Measurements from ENCODE around the gene MRO.

The MRO gene

DNA sequence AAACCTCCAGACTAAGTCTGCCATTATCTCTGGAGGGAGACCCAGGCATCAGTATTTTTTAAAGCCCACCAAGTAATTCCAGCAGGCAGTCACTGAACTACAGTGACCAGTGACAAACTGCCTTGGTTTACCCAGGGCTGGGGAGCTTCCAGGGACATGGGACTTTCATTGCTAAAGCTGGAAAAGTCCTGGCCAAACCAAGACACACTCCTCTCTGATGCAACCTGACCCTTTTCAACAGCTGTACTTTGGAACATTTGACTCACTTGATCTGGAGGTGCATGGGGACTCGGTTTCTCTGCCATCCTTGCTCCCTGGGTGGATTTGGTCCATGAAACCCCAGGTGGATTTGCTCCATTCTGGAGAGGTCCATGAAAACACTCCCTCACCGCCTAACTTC is 7.0 kb downstream of the MRO start:
- H3K4me3 ChIP-seq (ENCODE audit: low read depth in 1 of 2, low read length in 1 of 2): no peak overlapping the region
- TF ChIP-seq, protein P1, sequence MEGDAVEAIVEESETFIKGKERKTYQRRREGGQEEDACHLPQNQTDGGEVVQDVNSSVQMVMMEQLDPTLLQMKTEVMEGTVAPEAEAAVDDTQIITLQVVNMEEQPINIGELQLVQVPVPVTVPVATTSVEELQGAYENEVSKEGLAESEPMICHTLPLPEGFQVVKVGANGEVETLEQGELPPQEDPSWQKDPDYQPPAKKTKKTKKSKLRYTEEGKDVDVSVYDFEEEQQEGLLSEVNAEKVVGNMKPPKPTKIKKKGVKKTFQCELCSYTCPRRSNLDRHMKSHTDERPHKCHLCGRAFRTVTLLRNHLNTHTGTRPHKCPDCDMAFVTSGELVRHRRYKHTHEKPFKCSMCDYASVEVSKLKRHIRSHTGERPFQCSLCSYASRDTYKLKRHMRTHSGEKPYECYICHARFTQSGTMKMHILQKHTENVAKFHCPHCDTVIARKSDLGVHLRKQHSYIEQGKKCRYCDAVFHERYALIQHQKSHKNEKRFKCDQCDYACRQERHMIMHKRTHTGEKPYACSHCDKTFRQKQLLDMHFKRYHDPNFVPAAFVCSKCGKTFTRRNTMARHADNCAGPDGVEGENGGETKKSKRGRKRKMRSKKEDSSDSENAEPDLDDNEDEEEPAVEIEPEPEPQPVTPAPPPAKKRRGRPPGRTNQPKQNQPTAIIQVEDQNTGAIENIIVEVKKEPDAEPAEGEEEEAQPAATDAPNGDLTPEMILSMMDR (IDR thresholded peaks at IDR 0.05): no peak
- H3K9me3 ChIP-seq: no peaks in the 10 kb centered on the region
- no peak overlapping the region for H3K27ac ChIP-seq
- no peaks in the 10 kb centered on the region for H3K36me3 ChIP-seq
- H3K27me3 ChIP-seq: no peaks in the 10 kb centered on the region
- H3K4me1 ChIP-seq (ENCODE audit: control insufficient read depth in 1 of 2, insufficient read depth in 1 of 2, low read depth in 1 of 2, low read length in 1 of 2): no peaks in the 10 kb centered on the region

- no peaks in the 10 kb centered on the region for H3K27me3 ChIP-seq
- peaks cover 0 to 7% of the 10 kb centered on the region in 2 experiments for H3K4me1 ChIP-seq (ENCODE audit: control insufficient read depth in 1 of 2, insufficient read depth in 1 of 2, low read depth in 1 of 2, low read length in 1 of 2)
- no peaks in the 10 kb centered on the region for H3K36me3 ChIP-seq
- no peak overlapping the region for H3K27ac ChIP-seq
- H3K9me3 ChIP-seq: no peaks in the 10 kb centered on the region
- TF ChIP-seq, protein P1 (IDR thresholded peaks at IDR 0.05): no peak
- no peak overlapping the region for H3K4me3 ChIP-seq (ENCODE audit: low read depth in 1 of 2, low read length in 1 of 2)
Measured at GRCh38 chr18:50807176-50807575, 12.6 kb downstream of the MRO start.

- no peak overlapping the region for H3K27ac ChIP-seq
- H3K4me1 ChIP-seq (ENCODE audit: control insufficient read depth in 1 of 2, insufficient read depth in 1 of 2, low read depth in 1 of 2, low read length in 1 of 2): peaks cover 0 to 7% of the 10 kb centered on the region in 2 experiments
Measured at GRCh38 chr18:50806208-50806616, 13.6 kb downstream of the MRO start.

DNA sequence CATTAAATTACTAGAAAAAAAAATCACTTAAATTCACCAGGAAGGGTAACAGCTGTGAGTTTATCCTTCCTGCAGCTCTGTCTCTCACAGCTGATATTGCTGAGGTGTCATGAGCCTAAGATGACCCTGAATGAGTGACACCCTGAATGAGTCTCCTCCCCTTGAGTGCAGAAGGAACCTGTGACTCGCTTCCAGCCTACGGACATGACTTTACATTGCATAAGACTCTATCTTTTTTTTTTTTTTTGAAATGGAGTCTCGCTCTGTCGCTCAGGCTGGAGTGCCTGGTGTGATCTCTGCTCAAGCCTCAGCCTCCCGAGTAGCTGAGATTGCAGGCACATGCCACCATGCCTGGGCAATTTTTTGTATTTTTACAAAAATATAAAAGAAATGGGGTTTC is 14.1 kb downstream of the MRO start:
- H3K27me3 ChIP-seq: no peaks in the 10 kb centered on the region
- H3K4me3 ChIP-seq (ENCODE audit: low read depth in 1 of 2, low read length in 1 of 2): no peak overlapping the region
- peaks cover 0 to 7% of the 10 kb centered on the region in 2 experiments for H3K4me1 ChIP-seq (ENCODE audit: control insufficient read depth in 1 of 2, insufficient read depth in 1 of 2, low read depth in 1 of 2, low read length in 1 of 2)
- H3K9me3 ChIP-seq: no peaks in the 10 kb centered on the region
- H3K36me3 ChIP-seq: no peaks in the 10 kb centered on the region
- TF ChIP-seq, protein P1 (IDR thresholded peaks at IDR 0.05): no peak
- H3K27ac ChIP-seq: no peak overlapping the region

More at GRCh38 chr18:50806208-50806616, 13.6 kb downstream of the MRO start:
- H3K9me3 ChIP-seq: no peaks in the 10 kb centered on the region
- no peaks in the 10 kb centered on the region for H3K27me3 ChIP-seq
- TF ChIP-seq, protein P1 (IDR thresholded peaks at IDR 0.05): no peak
- H3K36me3 ChIP-seq: no peaks in the 10 kb centered on the region
- no peak overlapping the region for H3K4me3 ChIP-seq (ENCODE audit: low read depth in 1 of 2, low read length in 1 of 2)

DNA sequence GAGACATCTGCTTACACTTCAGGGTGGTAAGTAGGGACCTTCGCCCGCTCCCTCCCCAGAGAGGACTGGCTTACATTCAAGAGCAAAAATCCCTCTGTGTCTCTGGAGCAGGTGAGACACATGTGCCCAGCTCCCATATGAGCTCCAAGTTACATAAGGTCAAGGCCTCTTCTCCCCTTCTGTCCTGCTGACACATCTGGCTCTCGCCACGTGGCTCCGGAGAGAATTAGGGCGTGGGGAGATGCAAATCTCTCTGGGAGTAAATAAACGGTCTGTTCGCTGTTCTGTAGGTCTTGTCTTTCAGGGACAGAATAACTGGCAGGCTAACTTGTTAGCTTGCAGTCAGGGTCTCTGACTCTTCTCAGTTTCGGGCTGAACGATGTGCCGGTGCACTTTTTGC is 16.2 kb downstream of the MRO start:
- no peaks in the 10 kb centered on the region for H3K36me3 ChIP-seq
- no peak overlapping the region for H3K27ac ChIP-seq
- H3K4me3 ChIP-seq (ENCODE audit: low read depth in 1 of 2, low read length in 1 of 2): no peak overlapping the region
- H3K9me3 ChIP-seq: no peaks in the 10 kb centered on the region
- TF ChIP-seq, protein P1 (IDR thresholded peaks at IDR 0.05): no peak
- peaks cover 14% of the 10 kb centered on the region for H3K27me3 ChIP-seq
- H3K4me1 ChIP-seq (ENCODE audit: control insufficient read depth in 1 of 2, insufficient read depth in 1 of 2, low read depth in 1 of 2, low read length in 1 of 2): peaks cover 0 to 7% of the 10 kb centered on the region in 2 experiments

- Histone ChIP-seq H3K27me3 (peaks cover 29% of the 10 kb centered on the region), H3K27ac (no peak overlapping the region), H3K4me3 (ENCODE audit: low read depth in 1 of 2, low read length in 1 of 2) (no peak overlapping the region), H3K9me3 (no peaks in the 10 kb centered on the region), H3K36me3 (no peaks in the 10 kb centered on the region), H3K4me1 (ENCODE audit: control insufficient read depth in 1 of 2, insufficient read depth in 1 of 2, low read depth in 1 of 2, low read length in 1 of 2) (peaks cover 0 to 7% of the 10 kb centered on the region in 2 experiments)
- TF ChIP-seq, protein P1 (IDR thresholded peaks at IDR 0.05): no peak
Measured at GRCh38 chr18:50802141-50802540, 17.7 kb downstream of the MRO start.
